Right lobe of liver (tissue), 6 donors: ENCODE data around the gene RHOC. TPM values are rescaled to one million over a fixed set of nuclear protein-coding genes. Genes with fewer than 3 reads are reported as not detected.

ENCODE experiments used
- ATAC-seq, 4 donors: fragments of 200-7000 bp; cut with Tn5 transposase; one replicate each; pipeline ENCODE4 v1.9.1; 2020; ENCODE audit warnings: mild to moderate bottlenecking in 4 of 4, moderate library complexity in 4 of 4
- DNase-seq, 3 donors: peaks; one replicate each; pipeline ENCODE4 v3.0.0-alpha.2; 2020
- H3K27ac ChIP-seq, 3 donors: fragments of 200-600 bp; one replicate each; pipeline ENCODE4 v1.8.0; 2022
- H3K27me3 ChIP-seq, 2 donors: fragments of 200-600 bp; one replicate each; pipeline ENCODE4 v1.8.0; 2022
- H3K36me3 ChIP-seq, 4 donors: fragments of 200-600 bp; sonication (generic) in 1 of 4; one replicate each; pipeline versions ENCODE4 v1.5.1 to v1.8.0; 2017 to 2022; ENCODE audit warnings: control low read depth in 1 of 4
- H3K4me1 ChIP-seq, 4 donors: fragments of 200-600 bp; sonication (generic) in 1 of 4; one replicate each; pipeline versions ENCODE4 v1.5.1 to v1.8.0; 2017 to 2022; ENCODE audit warnings: control low read depth in 1 of 4
- H3K4me3 ChIP-seq, 3 donors: fragments of 200-600 bp; one replicate each; pipeline ENCODE4 v1.8.0; 2022
- H3K9me3 ChIP-seq, 4 donors: fragments of 200-600 bp; sonication (generic) in 1 of 4; one replicate each; pipeline versions ENCODE4 v1.5.1 to v1.8.0; 2017 to 2022; ENCODE audit warnings: control low read depth in 1 of 4
- CTCF ChIP-seq, 4 donors: fragments of 200-600 bp in 3 of 4; fragments of 450-650 bp in 1 of 4; IDR thresholded peaks; one replicate each; pipeline versions ENCODE4 v1.5.1 to v1.8.0; 2016 to 2022; ENCODE audit warnings: antibody characterized with exemption in 4 of 4, mild to moderate bottlenecking in 2 of 4
- POLR2A ChIP-seq: fragments of 450-650 bp; IDR thresholded peaks from one replicate; pipeline ENCODE4 v1.6.1; 2017; ENCODE audit warnings: antibody characterized with exemption, mild to moderate bottlenecking
- WGBS: methylation state at CpG from one replicate; pipeline ENCODE4 v1.1.6; 2018; ENCODE audit warnings: low coverage, low lambda C conversion rate; ENCODE audit not compliant: insufficient coverage; ENCODE audit errors: missing lambda C conversion rate; 5-methylcytosine and 5-hydroxymethylcytosine counted together
- intact Hi-C, 2 donors: fragments of 100-400 bp; cut with DNase I; formaldehyde crosslinking; loops; one replicate each; pipeline versions ENCODE4 v1.11.2 to v1.14.1; 2022
- total RNA-seq, 6 experiments: library from RNA; depleted of rRNA in 2 of 6; stranded (reverse); fragments of >200 nt in 2 of 6; fragmentation: NEBNext Ultra II Directional in 3 of 6; extraction: Animal tissue kit (Norgen Biotek cat#: 25700) in 3 of 6; gene quantifications; one replicate each; pipeline versions ENCODE4 v1.1.0 to v1.2.4, GENCODE V29; 2016 to 2023
- donor health status: DM: no; HTN: yes; CAD: no.
- donor health status: DM: no; HTN: no; CAD: no.
- donor health status: DM: no; HTN: no; CAD: no.
- donor health status: DM: no; HTN: yes; CAD: no.
- donor health status: DM: no; HTN: yes; CAD: no.

RHOC gene
- total RNA-seq, 6 experiments from 2014 or later = 47.9 to 207 (median 107) TPM

GRCh38 chr1:112711670-112712069 lies 4.7 kb upstream of the RHOC start:
- intact Hi-C loops = loop anchor here in 1 of 2 donors (5.0 kb wide), 1 partner anchor 209 kb away; no protein-coding TSS in a partner anchor
- no peak for DNase-seq
- WGBS = no CpG with 5 or more reads among the region's 11 CpGs

GRCh38 chr1:112711041-112711440 lies 4.1 kb upstream of the RHOC start:
- TF ChIP-seq CTCF (IDR thresholded peaks at IDR 0.05) = no peak
- no peak for TF ChIP-seq POLR2A
- intact Hi-C loops = loop anchor here in 1 of 2 donors (5.0 kb wide), 1 partner anchor 209 kb away; no protein-coding TSS in a partner anchor
- no peaks in the 10 kb centered on the region for H3K27me3 ChIP-seq
- no peak overlapping the region for H3K4me3 ChIP-seq
- no peak overlapping the region for H3K27ac ChIP-seq
- H3K4me1 ChIP-seq = peaks cover 0 to 20% (median 4%) of the 10 kb centered on the region in 4 donors
- ATAC-seq (no peak), DNase-seq (no peak)
- no peaks in the 10 kb centered on the region for H3K9me3 ChIP-seq
- WGBS = 88% methylated on average over 3 of the region's 7 CpGs
- H3K36me3 ChIP-seq = no peaks in the 10 kb centered on the region

More at GRCh38 chr1:112711670-112712069, 4.7 kb upstream of the RHOC start:
- peaks cover 0 to 22% (median 5%) of the 10 kb centered on the region in 4 donors for H3K4me1 ChIP-seq
- no peaks in the 10 kb centered on the region for H3K27me3 ChIP-seq
- H3K4me3 ChIP-seq = no peak overlapping the region
- no peak overlapping the region for H3K27ac ChIP-seq
- no peaks in the 10 kb centered on the region for H3K36me3 ChIP-seq
- H3K9me3 ChIP-seq = no peaks in the 10 kb centered on the region
- ATAC-seq = no peak
- TF ChIP-seq CTCF (IDR thresholded peaks at IDR 0.05) (no peak), POLR2A (no peak)

GRCh38 chr1:112710586-112710985 lies 3.7 kb upstream of the RHOC start:
- 63% methylated on average over 1 of the region's 3 CpGs for WGBS
- Histone ChIP-seq H3K9me3 (no peaks in the 10 kb centered on the region), H3K27ac (no peak overlapping the region), H3K4me1 (peaks cover 0 to 20% (median 4%) of the 10 kb centered on the region in 4 donors), H3K27me3 (no peaks in the 10 kb centered on the region), H3K4me3 (no peak overlapping the region), H3K36me3 (no peaks in the 10 kb centered on the region)
- DNase-seq (no peak), ATAC-seq (no peak)
- intact Hi-C loops = loop anchor here in 1 of 2 donors (5.0 kb wide), 1 partner anchor 208 kb away; no protein-coding TSS in a partner anchor
- no peak for TF ChIP-seq POLR2A
- TF ChIP-seq CTCF (IDR thresholded peaks at IDR 0.05) = no peak

GRCh38 chr1:112710159-112710558 lies 3.2 kb upstream of the RHOC start:
- TF ChIP-seq CTCF (IDR thresholded peaks at IDR 0.05) (no peak), POLR2A (no peak)
- Histone ChIP-seq H3K27ac (no peak overlapping the region), H3K4me3 (no peak overlapping the region), H3K27me3 (no peaks in the 10 kb centered on the region), H3K4me1 (peaks cover 0 to 24% (median 5%) of the 10 kb centered on the region in 4 donors), H3K36me3 (no peaks in the 10 kb centered on the region), H3K9me3 (no peaks in the 10 kb centered on the region)
- ATAC-seq = no peak
- WGBS = 91% methylated on average over 7 of the region's 7 CpGs
- no peak for DNase-seq
- intact Hi-C loops = loop anchor here in 1 of 2 donors (5.0 kb wide), 1 partner anchor 208 kb away; no protein-coding TSS in a partner anchor
